HUES48 (cell line): ENCODE data around the gene SSX2IP.

Source experiments
- H3K27ac ChIP-seq: one replicate; pipeline ENCODE4 v1.7.0; 2013; ENCODE audit warnings: low read depth, low read length, inconsistent platforms
- H3K27me3 ChIP-seq: 2 replicates; pipeline ENCODE4 v1.6.1; 2013; ENCODE audit warnings: mild to moderate bottlenecking, low read length; ENCODE audit not compliant: control insufficient read depth, insufficient read depth
- H3K36me3 ChIP-seq: 2 replicates; pipeline ENCODE4 v1.6.1; 2013; ENCODE audit warnings: low read length; ENCODE audit not compliant: control insufficient read depth, insufficient read depth
- H3K4me1 ChIP-seq: 2 replicates; pipeline ENCODE4 v1.6.1; 2013; ENCODE audit warnings: mild to moderate bottlenecking, low read length; ENCODE audit not compliant: control insufficient read depth, insufficient read depth
- H3K4me3 ChIP-seq: 2 replicates; pipeline ENCODE4 v1.5.1; 2013; ENCODE audit warnings: mild to moderate bottlenecking, low read depth, low read length
- H3K9ac ChIP-seq: 2 replicates; pipeline ENCODE4 v1.6.1; 2013; ENCODE audit warnings: mild to moderate bottlenecking, low read depth, low read length, moderate library complexity
- H3K9me3 ChIP-seq: 2 replicates; pipeline ENCODE4 v1.6.1; 2013; ENCODE audit warnings: low read length; ENCODE audit not compliant: control insufficient read depth, insufficient read depth

The SSX2IP gene

GRCh38 chr1:84675106-84675505 lies 15.2 kb downstream of the SSX2IP start:
- Histone ChIP-seq H3K27ac (peak overlapping the region; percentile 77), H3K36me3 (0 out of 2 replicates have a peak, but pooled peaks cover 2% of the 10 kb centered on the region), H3K9ac (no peak overlapping the region), H3K4me3 (peak overlapping the region; percentile 6; the same call in 1 of the 2 replicates), H3K9me3 (no peaks in the 10 kb centered on the region), H3K4me1 (peaks cover 50% of the 10 kb centered on the region), H3K27me3 (no peaks in the 10 kb centered on the region)

- Histone ChIP-seq H3K4me3 (no peak overlapping the region), H3K4me1 (peaks cover 46% of the 10 kb centered on the region), H3K27ac (no peak overlapping the region), H3K9ac (no peak overlapping the region), H3K27me3 (no peaks in the 10 kb centered on the region), H3K9me3 (no peaks in the 10 kb centered on the region), H3K36me3 (peaks cover 5% of the 10 kb centered on the region)
Measured at GRCh38 chr1:84674705-84675104, 15.6 kb downstream of the SSX2IP start.

- Histone ChIP-seq H3K9me3 (no peaks in the 10 kb centered on the region), H3K4me3 (no peak overlapping the region), H3K27ac (no peak overlapping the region), H3K27me3 (no peaks in the 10 kb centered on the region), H3K9ac (no peak overlapping the region), H3K4me1 (peaks cover 45% of the 10 kb centered on the region), H3K36me3 (peaks cover 11% of the 10 kb centered on the region)
Measured at GRCh38 chr1:84674021-84674420, 16.2 kb downstream of the SSX2IP start.

- peaks cover 11% of the 10 kb centered on the region for H3K36me3 ChIP-seq
- H3K9ac ChIP-seq = no peak overlapping the region
- no peaks in the 10 kb centered on the region for H3K9me3 ChIP-seq
- H3K27ac ChIP-seq = no peak overlapping the region
- H3K4me1 ChIP-seq = peaks cover 41% of the 10 kb centered on the region
- no peaks in the 10 kb centered on the region for H3K27me3 ChIP-seq
- no peak overlapping the region for H3K4me3 ChIP-seq
Measured at GRCh38 chr1:84672080-84672854, 18.0 kb downstream of the SSX2IP start.

- Histone ChIP-seq H3K4me3 (no peak overlapping the region), H3K27ac (no peak overlapping the region), H3K9me3 (no peaks in the 10 kb centered on the region), H3K36me3 (peaks cover 21% of the 10 kb centered on the region), H3K27me3 (no peaks in the 10 kb centered on the region), H3K4me1 (peaks cover 25% of the 10 kb centered on the region), H3K9ac (no peak overlapping the region)
Measured at GRCh38 chr1:84669831-84670230, 20.4 kb downstream of the SSX2IP start.

- H3K27ac ChIP-seq = no peak overlapping the region
- H3K4me1 ChIP-seq = peaks cover 9% of the 10 kb centered on the region
- H3K9ac ChIP-seq = no peak overlapping the region
- H3K4me3 ChIP-seq = no peak overlapping the region
- no peaks in the 10 kb centered on the region for H3K9me3 ChIP-seq
- no peaks in the 10 kb centered on the region for H3K27me3 ChIP-seq
- peaks cover 26% of the 10 kb centered on the region for H3K36me3 ChIP-seq
Measured at GRCh38 chr1:84668185-84668584, 22.1 kb downstream of the SSX2IP start.

- Histone ChIP-seq H3K36me3 (peaks cover 46% of the 10 kb centered on the region), H3K27ac (no peak overlapping the region), H3K9ac (no peak overlapping the region), H3K9me3 (no peaks in the 10 kb centered on the region), H3K4me1 (no peaks in the 10 kb centered on the region), H3K27me3 (no peaks in the 10 kb centered on the region), H3K4me3 (no peak overlapping the region)
Measured at GRCh38 chr1:84665703-84666317, 24.5 kb downstream of the SSX2IP start.

GRCh38 chr1:84653130-84653677 lies 37.1 kb downstream of the SSX2IP start:
- H3K36me3 ChIP-seq = peaks cover 80% of the 10 kb centered on the region
- no peak overlapping the region for H3K9ac ChIP-seq
- no peak overlapping the region for H3K27ac ChIP-seq
- no peaks in the 10 kb centered on the region for H3K9me3 ChIP-seq
- no peaks in the 10 kb centered on the region for H3K4me1 ChIP-seq
- no peaks in the 10 kb centered on the region for H3K27me3 ChIP-seq
- no peak overlapping the region for H3K4me3 ChIP-seq

GRCh38 chr1:84644472-84644871 lies 45.8 kb downstream of the SSX2IP start:
- no peaks in the 10 kb centered on the region for H3K4me1 ChIP-seq
- no peak overlapping the region for H3K9ac ChIP-seq
- no peaks in the 10 kb centered on the region for H3K27me3 ChIP-seq
- no peaks in the 10 kb centered on the region for H3K9me3 ChIP-seq
- H3K4me3 ChIP-seq = no peak overlapping the region
- H3K27ac ChIP-seq = no peak overlapping the region
- H3K36me3 ChIP-seq = peaks cover 37% of the 10 kb centered on the region

- Histone ChIP-seq H3K36me3 (peaks cover 24% of the 10 kb centered on the region), H3K27me3 (no peaks in the 10 kb centered on the region), H3K4me1 (no peaks in the 10 kb centered on the region), H3K9me3 (no peaks in the 10 kb centered on the region), H3K9ac (no peak overlapping the region), H3K4me3 (no peak overlapping the region), H3K27ac (no peak overlapping the region)
Measured at GRCh38 chr1:84643183-84643582, 47.1 kb downstream of the SSX2IP start.

- Histone ChIP-seq H3K27me3 (no peaks in the 10 kb centered on the region), H3K9me3 (no peaks in the 10 kb centered on the region), H3K27ac (no peak overlapping the region), H3K4me3 (no peak overlapping the region), H3K36me3 (peaks cover 20% of the 10 kb centered on the region), H3K9ac (no peak overlapping the region), H3K4me1 (no peaks in the 10 kb centered on the region)
Measured at GRCh38 chr1:84642774-84643173, 47.5 kb downstream of the SSX2IP start.
